ENCODE measurements around the gene CNKSR3. TPM values are rescaled to one million over a fixed set of nuclear protein-coding genes. Genes with fewer than 3 reads are reported as not detected.

The CNKSR3 gene
- total RNA-seq, 2 experiments from 2014 or later, result not detected

GRCh38 chr6:154489822-154490221 is 20.7 kb downstream of the CNKSR3 start:
- no peak overlapping the region for H3K4me3 Mint-ChIP-seq
- H3K9me3 Mint-ChIP-seq, result no peaks in the 10 kb centered on the region
- no peak for DNase-seq
- POLR2A ChIA-PET, result no interaction called here
- no peaks in the 10 kb centered on the region for H3K4me1 Mint-ChIP-seq
- CTCF ChIA-PET, result no interaction called here
- no peak overlapping the region for H3K27ac Mint-ChIP-seq
- peaks cover 3% of the 10 kb centered on the region for H3K27me3 Mint-ChIP-seq
- H3K36me3 Mint-ChIP-seq (ENCODE audit: low read depth), result no peaks in the 10 kb centered on the region

GRCh38 chr6:154488802-154489437 is 21.6 kb downstream of the CNKSR3 start:
- no peaks in the 10 kb centered on the region for H3K36me3 Mint-ChIP-seq (ENCODE audit: low read depth)
- H3K4me3 Mint-ChIP-seq, result no peak overlapping the region
- peaks cover 3% of the 10 kb centered on the region for H3K27me3 Mint-ChIP-seq
- no peak overlapping the region for H3K27ac Mint-ChIP-seq
- CTCF ChIA-PET, result no interaction called here
- no peak for DNase-seq
- POLR2A ChIA-PET, result no interaction called here
- no peaks in the 10 kb centered on the region for H3K4me1 Mint-ChIP-seq
- no peaks in the 10 kb centered on the region for H3K9me3 Mint-ChIP-seq

GRCh38 chr6:154488248-154488593 is 22.3 kb downstream of the CNKSR3 start:
- ChIA-PET CTCF (no interaction called here), POLR2A (no interaction called here)
- no peak for DNase-seq
- Mint-ChIP-seq H3K4me3 (no peak overlapping the region), H3K27me3 (peaks cover 6% of the 10 kb centered on the region), H3K27ac (no peak overlapping the region), H3K36me3 (ENCODE audit: low read depth) (no peaks in the 10 kb centered on the region), H3K9me3 (no peaks in the 10 kb centered on the region), H3K4me1 (no peaks in the 10 kb centered on the region)

- H3K9me3 Mint-ChIP-seq, result no peaks in the 10 kb centered on the region
- DNase-seq, result no peak
- no peaks in the 10 kb centered on the region for H3K4me1 Mint-ChIP-seq
- H3K36me3 Mint-ChIP-seq (ENCODE audit: low read depth), result no peaks in the 10 kb centered on the region
- no peak overlapping the region for H3K27ac Mint-ChIP-seq
- POLR2A ChIA-PET, result no interaction called here
- H3K4me3 Mint-ChIP-seq, result no peak overlapping the region
- peaks cover 6% of the 10 kb centered on the region for H3K27me3 Mint-ChIP-seq
- CTCF ChIA-PET, result no interaction called here
Measured at GRCh38 chr6:154487367-154488247, 22.9 kb downstream of the CNKSR3 start.

- no peak for DNase-seq
- ChIA-PET CTCF (no interaction called here), POLR2A (no interaction called here)
- no peaks in the 10 kb centered on the region for H3K4me1 Mint-ChIP-seq
- no peak overlapping the region for H3K27ac Mint-ChIP-seq
- H3K9me3 Mint-ChIP-seq, result no peaks in the 10 kb centered on the region
- no peaks in the 10 kb centered on the region for H3K36me3 Mint-ChIP-seq (ENCODE audit: low read depth)
- H3K4me3 Mint-ChIP-seq, result no peak overlapping the region
- peaks cover 6% of the 10 kb centered on the region for H3K27me3 Mint-ChIP-seq
Measured at GRCh38 chr6:154485815-154486214, 24.7 kb downstream of the CNKSR3 start.

GRCh38 chr6:154484942-154485341 is 25.5 kb downstream of the CNKSR3 start:
- CTCF ChIA-PET, result no interaction called here
- H3K4me1 Mint-ChIP-seq, result no peaks in the 10 kb centered on the region
- H3K4me3 Mint-ChIP-seq, result no peak overlapping the region
- DNase-seq, result no peak
- POLR2A ChIA-PET, result no interaction called here
- no peak overlapping the region for H3K27ac Mint-ChIP-seq
- peaks cover 4% of the 10 kb centered on the region for H3K27me3 Mint-ChIP-seq
- no peaks in the 10 kb centered on the region for H3K9me3 Mint-ChIP-seq
- no peaks in the 10 kb centered on the region for H3K36me3 Mint-ChIP-seq (ENCODE audit: low read depth)

GRCh38 chr6:154482858-154483257 is 27.6 kb downstream of the CNKSR3 start:
- no peak for DNase-seq
- Mint-ChIP-seq H3K4me1 (no peaks in the 10 kb centered on the region), H3K9me3 (no peaks in the 10 kb centered on the region), H3K36me3 (ENCODE audit: low read depth) (no peaks in the 10 kb centered on the region), H3K27ac (no peak overlapping the region), H3K4me3 (no peak overlapping the region), H3K27me3 (peaks cover 5% of the 10 kb centered on the region)
- ChIA-PET POLR2A (no interaction called here), CTCF (no interaction called here)

- no peak overlapping the region for H3K27ac Mint-ChIP-seq
- H3K36me3 Mint-ChIP-seq (ENCODE audit: low read depth), result no peaks in the 10 kb centered on the region
- ChIA-PET CTCF (no interaction called here), POLR2A (no interaction called here)
- no peak overlapping the region for H3K4me3 Mint-ChIP-seq
- H3K27me3 Mint-ChIP-seq, result peaks cover 5% of the 10 kb centered on the region
- no peaks in the 10 kb centered on the region for H3K4me1 Mint-ChIP-seq
- no peaks in the 10 kb centered on the region for H3K9me3 Mint-ChIP-seq
- no peak for DNase-seq
Measured at GRCh38 chr6:154481521-154482013, 28.9 kb downstream of the CNKSR3 start.

GRCh38 chr6:154479771-154480639 is 30.5 kb downstream of the CNKSR3 start:
- POLR2A ChIA-PET, result no interaction called here
- CTCF ChIA-PET, result no interaction called here

GRCh38 chr6:154479351-154479769 is 31.1 kb downstream of the CNKSR3 start:
- H3K27ac Mint-ChIP-seq, result no peak overlapping the region
- no peaks in the 10 kb centered on the region for H3K36me3 Mint-ChIP-seq (ENCODE audit: low read depth)
- H3K4me1 Mint-ChIP-seq, result no peaks in the 10 kb centered on the region
- POLR2A ChIA-PET, result no interaction called here
- no peak overlapping the region for H3K4me3 Mint-ChIP-seq
- H3K9me3 Mint-ChIP-seq, result no peaks in the 10 kb centered on the region
- H3K27me3 Mint-ChIP-seq, result peaks cover 5% of the 10 kb centered on the region
- no peak for DNase-seq
- CTCF ChIA-PET, result no interaction called here

More at GRCh38 chr6:154479771-154480639, 30.5 kb downstream of the CNKSR3 start:
- Mint-ChIP-seq H3K36me3 (ENCODE audit: low read depth) (no peaks in the 10 kb centered on the region), H3K4me3 (no peak overlapping the region), H3K27ac (no peak overlapping the region), H3K4me1 (no peaks in the 10 kb centered on the region), H3K27me3 (peaks cover 5% of the 10 kb centered on the region), H3K9me3 (no peaks in the 10 kb centered on the region)
- no peak for DNase-seq

GRCh38 chr6:154478701-154479060 is 31.8 kb downstream of the CNKSR3 start:
- no peak overlapping the region for H3K27ac Mint-ChIP-seq
- DNase-seq, result no peak
- no peaks in the 10 kb centered on the region for H3K36me3 Mint-ChIP-seq (ENCODE audit: low read depth)
- no peaks in the 10 kb centered on the region for H3K4me1 Mint-ChIP-seq
- H3K9me3 Mint-ChIP-seq, result no peaks in the 10 kb centered on the region
- peaks cover 4% of the 10 kb centered on the region for H3K27me3 Mint-ChIP-seq
- ChIA-PET CTCF (interaction anchor here (0.6 kb wide), 1 partner anchor 63 kb away, joined by 3 read pairs; no protein-coding TSS in a partner anchor), POLR2A (no interaction called here)
- H3K4me3 Mint-ChIP-seq, result no peak overlapping the region

- H3K27ac Mint-ChIP-seq, result no peak overlapping the region
- no peak for DNase-seq
- POLR2A ChIA-PET, result no interaction called here
- CTCF ChIA-PET, result interaction anchor here (0.6 kb wide), 1 partner anchor 63 kb away, joined by 3 read pairs; no protein-coding TSS in a partner anchor
- no peak overlapping the region for H3K4me3 Mint-ChIP-seq
- H3K4me1 Mint-ChIP-seq, result no peaks in the 10 kb centered on the region
- no peaks in the 10 kb centered on the region for H3K9me3 Mint-ChIP-seq
- peaks cover 2% of the 10 kb centered on the region for H3K27me3 Mint-ChIP-seq
- no peaks in the 10 kb centered on the region for H3K36me3 Mint-ChIP-seq (ENCODE audit: low read depth)
Measured at GRCh38 chr6:154478021-154478700, 32.3 kb downstream of the CNKSR3 start.

GRCh38 chr6:154476494-154476893 is 34.0 kb downstream of the CNKSR3 start:
- Mint-ChIP-seq H3K4me1 (no peaks in the 10 kb centered on the region), H3K4me3 (no peak overlapping the region), H3K36me3 (ENCODE audit: low read depth) (no peaks in the 10 kb centered on the region), H3K9me3 (no peaks in the 10 kb centered on the region), H3K27ac (no peak overlapping the region), H3K27me3 (peaks cover 2% of the 10 kb centered on the region)
- ChIA-PET POLR2A (no interaction called here), CTCF (no interaction called here)
- no peak for DNase-seq

All from activated CD4-positive, alpha-beta memory T cell treated with anti-CD3 and anti-CD28 coated beads, Interleukin-2, amount 10 ng/mL, durations not matched to agents 7 days and 5 days (primary cell).